ENCODE results near the gene ZNF705A. TPM values are rescaled to one million over a fixed set of nuclear protein-coding genes. Genes with fewer than 3 reads are reported as not detected.
"Not testable (repeated sequence)": the region's sequence is repeated elsewhere in the genome, so short reads cannot be mapped to it uniquely, and the experiment has no call there.

ZNF705A gene
- polyA plus RNA-seq, 1 donor from 2014 or later = not detected

DNA sequence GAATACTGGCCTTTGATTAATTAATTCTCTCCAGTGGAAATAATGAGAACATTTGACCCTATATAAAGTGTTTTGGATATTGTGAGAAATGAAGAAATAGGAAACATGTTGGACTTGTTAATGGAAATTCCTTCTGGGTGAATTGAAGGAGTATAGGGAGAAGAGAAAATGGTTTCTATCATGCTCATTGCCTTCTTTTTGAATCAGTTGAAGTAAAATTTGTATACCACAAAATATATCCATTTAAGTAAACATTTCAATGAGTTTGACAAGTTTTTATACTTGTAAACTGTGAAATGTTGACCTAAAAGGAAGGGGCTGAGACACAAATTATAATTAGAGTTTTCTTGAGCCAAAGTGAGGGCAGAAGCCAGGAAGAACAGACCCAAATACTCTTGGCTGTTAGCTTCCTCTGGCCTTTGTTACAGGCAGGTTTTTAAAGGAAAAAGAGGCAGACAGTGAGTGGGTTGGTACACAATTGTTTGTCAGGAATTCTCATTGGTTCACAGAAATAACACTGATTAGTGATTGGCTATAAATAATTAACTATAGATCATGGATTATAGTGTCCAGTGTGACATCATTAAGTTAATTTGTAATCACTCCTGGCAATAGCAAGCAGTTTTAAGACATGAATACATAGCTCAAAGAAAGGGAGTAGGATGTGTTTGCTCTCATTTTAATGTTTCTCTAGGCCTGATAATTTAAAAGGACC, 826 bp downstream of the ZNF705A start:
- Mint-ChIP-seq H3K27me3 (peaks cover 8% of the 10 kb centered on the region), H3K9me3 (no peaks in the 10 kb centered on the region), H3K36me3 (peaks cover 4% of the 10 kb centered on the region), H3K4me1 (peaks cover 0 to 2% (median 2%) of the 10 kb centered on the region in 3 donors), H3K27ac (no peak overlapping the region), H3K4me3 (no peak overlapping the region)

DNA sequence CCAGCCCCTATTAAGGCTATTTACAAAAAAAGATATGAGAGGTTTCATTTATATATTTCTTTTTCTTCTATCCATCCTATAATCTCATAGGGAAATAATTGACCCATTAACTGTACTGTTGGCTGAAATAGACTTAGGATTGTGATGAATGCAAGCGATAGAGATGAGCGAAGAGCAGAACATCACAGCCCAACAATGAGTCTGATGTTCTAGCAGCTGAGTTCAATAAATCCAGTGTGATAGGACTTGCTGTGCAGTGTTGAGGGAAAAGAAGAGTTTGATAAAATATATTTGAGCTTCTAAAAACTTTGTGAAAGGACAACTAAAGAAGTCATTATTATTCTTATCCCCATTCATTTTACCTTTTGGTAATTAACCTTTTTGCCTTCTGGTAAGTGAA, 16.1 kb downstream of the ZNF705A start:
- H3K36me3 Mint-ChIP-seq, H3K4me3 Mint-ChIP-seq, H3K9me3 Mint-ChIP-seq, H3K27me3 Mint-ChIP-seq, H3K4me1 Mint-ChIP-seq, H3K27ac Mint-ChIP-seq: not testable (repeated sequence)

DNA sequence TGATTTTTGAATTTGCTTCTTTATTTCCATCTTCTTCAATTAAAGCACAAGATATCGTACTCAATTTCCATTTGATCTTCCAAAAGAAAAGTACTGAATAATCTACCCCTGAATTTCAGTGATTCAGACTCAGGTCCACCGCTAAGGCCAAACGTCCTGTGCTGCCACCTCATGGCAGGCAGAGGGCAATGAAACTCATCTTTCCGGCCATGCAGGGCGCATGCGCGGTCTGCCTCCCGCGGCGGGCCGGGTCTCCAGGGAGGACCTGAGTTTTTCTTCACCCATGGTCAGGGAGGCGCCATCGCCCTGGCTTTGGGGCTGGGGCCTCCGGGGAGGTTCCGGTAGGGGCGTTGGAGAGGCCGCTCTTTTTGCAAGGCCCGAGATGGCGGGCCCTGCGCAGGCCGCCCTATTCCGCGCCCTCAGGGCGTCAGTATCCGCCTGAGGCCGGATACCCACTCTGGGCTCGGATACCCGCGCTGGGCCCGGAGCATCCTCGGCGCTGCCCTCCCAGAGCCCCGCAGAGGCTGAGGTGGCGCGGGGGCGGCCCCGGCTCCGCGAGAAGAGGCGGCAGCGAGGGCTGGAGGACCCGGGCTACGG, 23.3 kb downstream of the ZNF705A start:
- peak overlapping the region; percentile 65 to 94 (median 90) for H3K4me3 Mint-ChIP-seq
- H3K4me1 Mint-ChIP-seq, H3K27me3 Mint-ChIP-seq, H3K9me3 Mint-ChIP-seq, H3K36me3 Mint-ChIP-seq: not testable (repeated sequence)
- H3K27ac Mint-ChIP-seq = peak overlapping the region in 2 of 3 donors; percentile 25 to 79

DNA sequence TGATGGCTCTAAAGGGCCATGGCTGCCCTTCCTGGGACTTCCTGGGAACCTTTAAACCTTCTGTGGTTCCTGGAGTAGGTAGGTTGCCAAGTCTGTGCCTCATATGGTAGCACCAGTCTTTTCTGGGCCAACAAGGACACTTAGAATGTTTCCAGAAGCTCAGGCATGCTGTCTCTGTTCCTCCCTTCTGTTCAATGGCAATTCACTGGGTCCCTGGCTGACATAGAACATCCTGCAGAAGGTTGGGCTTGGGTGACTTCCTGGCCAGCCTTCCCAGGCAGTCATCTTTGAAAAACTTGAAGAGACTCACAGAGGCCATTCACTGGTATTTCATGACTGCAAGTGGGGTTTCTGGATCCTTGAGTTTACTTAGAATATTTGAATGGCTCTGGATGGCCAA, 24.5 kb downstream of the ZNF705A start:
- not testable (repeated sequence) for H3K9me3 Mint-ChIP-seq, H3K4me1 Mint-ChIP-seq, H3K27me3 Mint-ChIP-seq, H3K36me3 Mint-ChIP-seq
- Mint-ChIP-seq H3K4me3 (peak overlapping the region; percentile 0 to 90 (median 70)), H3K27ac (peak overlapping the region in 1 of 3 donors; percentile 18)

GRCh38 chr12:8182923-8183322, 26.1 kb downstream of the ZNF705A start:
- H3K27ac Mint-ChIP-seq, H3K9me3 Mint-ChIP-seq, H3K27me3 Mint-ChIP-seq, H3K36me3 Mint-ChIP-seq, H3K4me3 Mint-ChIP-seq, H3K4me1 Mint-ChIP-seq: not testable (repeated sequence)

- not testable (repeated sequence) for H3K27me3 Mint-ChIP-seq, H3K9me3 Mint-ChIP-seq, H3K27ac Mint-ChIP-seq, H3K4me3 Mint-ChIP-seq, H3K36me3 Mint-ChIP-seq, H3K4me1 Mint-ChIP-seq
Observed at GRCh38 chr12:8183346-8183745, 26.5 kb downstream of the ZNF705A start.

DNA sequence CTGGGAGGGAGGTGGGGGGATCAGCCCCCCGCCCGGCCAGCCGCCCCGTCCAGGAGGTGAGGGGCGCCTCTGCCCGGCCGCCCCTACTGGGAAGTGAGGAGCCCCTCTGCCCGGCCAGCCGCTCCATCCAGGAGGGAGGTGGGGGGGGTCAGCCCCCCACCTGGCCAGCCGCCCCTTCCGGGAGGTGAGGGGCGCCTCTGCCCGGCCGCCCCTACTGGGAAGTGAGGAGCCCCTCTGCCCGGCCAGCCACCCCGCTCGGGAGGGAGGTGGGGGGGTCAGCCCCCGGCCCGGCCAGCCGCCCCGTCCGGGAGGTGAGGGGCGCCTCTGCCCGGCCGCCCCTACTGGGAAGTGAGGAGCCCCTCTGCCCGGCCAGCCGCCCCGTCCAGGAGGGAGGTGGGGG, 27.4 kb downstream of the ZNF705A start:
- H3K27me3 Mint-ChIP-seq, H3K9me3 Mint-ChIP-seq, H3K36me3 Mint-ChIP-seq, H3K4me3 Mint-ChIP-seq, H3K27ac Mint-ChIP-seq, H3K4me1 Mint-ChIP-seq: not testable (repeated sequence)

DNA sequence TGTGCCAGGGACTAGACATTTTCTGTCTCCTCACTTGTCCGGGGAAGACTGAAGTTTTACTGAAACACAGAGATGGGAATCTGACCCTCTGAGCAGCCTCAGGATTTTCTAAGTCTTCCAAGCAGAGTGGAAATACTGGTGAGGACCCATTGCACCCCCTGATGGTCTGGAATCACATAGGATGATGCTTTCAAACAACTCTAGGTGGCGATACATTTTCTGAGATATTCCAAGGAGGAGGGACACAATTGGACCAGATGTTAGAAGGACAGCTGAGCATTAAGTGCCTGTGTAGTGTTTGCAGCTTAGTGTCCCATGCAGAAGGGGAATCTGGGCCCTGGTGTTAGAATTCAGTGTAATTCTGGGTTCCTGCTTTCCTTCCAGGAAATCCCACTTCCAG, 31.3 kb downstream of the ZNF705A start:
- not testable (repeated sequence) for H3K36me3 Mint-ChIP-seq, H3K4me1 Mint-ChIP-seq, H3K9me3 Mint-ChIP-seq, H3K27me3 Mint-ChIP-seq, H3K4me3 Mint-ChIP-seq, H3K27ac Mint-ChIP-seq

- H3K27ac Mint-ChIP-seq, H3K36me3 Mint-ChIP-seq, H3K9me3 Mint-ChIP-seq, H3K4me1 Mint-ChIP-seq, H3K4me3 Mint-ChIP-seq, H3K27me3 Mint-ChIP-seq: not testable (repeated sequence)
Observed at GRCh38 chr12:8197685-8198308, 41.0 kb downstream of the ZNF705A start.

DNA sequence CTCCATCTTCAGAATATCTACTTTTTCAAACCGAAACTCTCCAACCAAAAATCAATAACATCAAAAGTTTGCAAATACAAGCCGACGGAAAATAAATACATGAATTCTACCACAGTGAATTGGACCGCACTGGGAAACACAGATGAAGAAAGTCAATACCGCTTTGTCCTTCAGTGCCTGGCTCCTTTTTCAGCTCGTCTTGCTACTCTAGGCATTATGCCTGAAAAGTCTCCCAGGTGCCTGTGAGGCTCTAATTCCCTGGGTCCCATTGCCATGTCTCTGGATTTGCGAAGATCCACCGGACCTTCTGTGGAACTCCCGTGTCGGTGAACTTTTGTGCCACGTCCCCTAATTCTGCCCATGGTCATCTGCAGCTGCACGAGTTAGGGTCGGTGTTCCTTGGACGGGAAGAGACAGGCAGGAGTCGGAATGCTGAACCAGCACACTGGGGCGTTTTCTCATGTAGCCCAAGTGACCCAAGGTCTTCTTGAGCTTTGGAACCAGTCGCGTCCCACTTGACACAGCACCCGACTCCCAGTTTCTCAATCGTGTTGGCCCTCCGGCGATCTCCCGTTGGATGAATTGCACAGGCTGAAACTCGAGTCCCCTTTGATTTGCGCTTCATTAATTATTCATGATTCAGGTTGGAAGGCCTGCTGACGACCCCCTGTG, 62.0 kb downstream of the ZNF705A start:
- not testable (repeated sequence) for H3K4me3 Mint-ChIP-seq, H3K27ac Mint-ChIP-seq, H3K9me3 Mint-ChIP-seq, H3K27me3 Mint-ChIP-seq, H3K4me1 Mint-ChIP-seq, H3K36me3 Mint-ChIP-seq

- not testable (repeated sequence) for H3K27ac Mint-ChIP-seq, H3K27me3 Mint-ChIP-seq, H3K36me3 Mint-ChIP-seq, H3K9me3 Mint-ChIP-seq, H3K4me1 Mint-ChIP-seq, H3K4me3 Mint-ChIP-seq
Observed at GRCh38 chr12:8221375-8221774, 64.6 kb downstream of the ZNF705A start.

- H3K4me3 Mint-ChIP-seq, H3K27ac Mint-ChIP-seq, H3K36me3 Mint-ChIP-seq, H3K4me1 Mint-ChIP-seq, H3K9me3 Mint-ChIP-seq, H3K27me3 Mint-ChIP-seq: not testable (repeated sequence)
Observed at GRCh38 chr12:8221844-8222243, 65.0 kb downstream of the ZNF705A start.

DNA sequence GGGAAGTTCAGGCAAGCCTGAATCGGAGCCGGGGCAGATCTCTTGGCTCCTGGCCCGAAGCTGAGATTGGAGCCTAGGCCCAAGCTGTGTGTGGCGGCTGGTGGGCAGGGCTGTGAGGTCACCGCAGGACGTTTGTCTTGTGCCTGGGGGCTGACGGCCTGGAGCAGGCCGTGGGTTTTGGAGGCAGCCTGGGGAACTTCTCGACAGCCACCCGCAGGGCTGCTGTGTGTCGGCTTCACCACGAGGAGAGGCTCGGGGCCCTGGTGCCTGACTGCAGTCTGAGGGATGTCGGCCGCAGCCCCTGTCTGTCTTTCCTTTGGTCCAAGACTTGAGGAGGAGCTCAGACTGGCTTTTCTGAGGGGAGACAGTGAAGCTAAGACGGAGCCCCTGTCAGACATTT, 65.5 kb downstream of the ZNF705A start:
- not testable (repeated sequence) for H3K4me3 Mint-ChIP-seq, H3K27ac Mint-ChIP-seq, H3K4me1 Mint-ChIP-seq, H3K27me3 Mint-ChIP-seq, H3K36me3 Mint-ChIP-seq, H3K9me3 Mint-ChIP-seq

DNA sequence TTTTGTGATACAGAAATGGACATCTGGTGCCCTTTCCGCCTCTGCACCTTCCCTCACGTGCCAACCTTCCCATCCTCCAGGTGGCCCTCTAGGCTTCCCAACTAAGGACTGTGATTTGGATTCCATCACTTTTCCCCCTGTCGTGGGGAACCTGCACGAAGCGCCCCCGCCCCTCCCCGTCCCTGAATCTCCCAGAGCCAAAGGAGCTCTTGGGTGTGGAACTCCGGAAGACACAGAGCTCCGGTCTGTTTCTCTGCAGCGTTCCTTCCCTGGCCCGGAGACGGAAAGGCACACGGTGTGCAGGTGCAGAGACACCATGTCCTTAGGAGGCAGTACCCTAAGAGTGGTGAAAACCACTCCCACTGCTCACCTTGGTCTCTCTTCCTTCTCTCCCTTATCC, 66.8 kb downstream of the ZNF705A start:
- peak overlapping the region in 1 of 3 donors; percentile 33 for H3K27ac Mint-ChIP-seq
- H3K36me3 Mint-ChIP-seq, H3K4me3 Mint-ChIP-seq, H3K4me1 Mint-ChIP-seq, H3K27me3 Mint-ChIP-seq, H3K9me3 Mint-ChIP-seq: not testable (repeated sequence)

DNA sequence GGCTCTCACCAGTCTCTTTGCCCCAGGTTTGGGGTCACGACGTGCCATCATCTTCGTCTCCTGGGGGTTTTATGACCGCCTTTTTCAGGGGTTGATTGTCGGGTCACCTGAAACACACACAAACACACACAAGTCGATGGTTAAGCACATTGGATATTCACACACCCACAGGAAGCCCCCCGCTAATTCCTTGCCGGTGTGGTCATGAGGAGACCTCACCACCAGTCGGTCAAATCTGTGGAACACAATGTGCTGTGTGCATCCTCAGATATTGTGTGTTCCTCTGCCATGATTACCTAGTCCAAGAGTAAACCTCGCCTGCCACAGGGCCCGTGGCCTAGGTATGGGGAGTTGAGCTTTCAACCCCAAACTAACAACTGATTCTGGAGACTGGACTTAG, 68.0 kb downstream of the ZNF705A start:
- not testable (repeated sequence) for H3K4me1 Mint-ChIP-seq, H3K27ac Mint-ChIP-seq, H3K9me3 Mint-ChIP-seq, H3K27me3 Mint-ChIP-seq, H3K4me3 Mint-ChIP-seq, H3K36me3 Mint-ChIP-seq

GRCh38 chr12:8226355-8226754, 69.5 kb downstream of the ZNF705A start:
- H3K9me3 Mint-ChIP-seq = no peaks in the 10 kb centered on the region
- H3K27me3 Mint-ChIP-seq = no peaks in the 10 kb centered on the region
- H3K36me3 Mint-ChIP-seq = peaks cover 2% of the 10 kb centered on the region
- H3K4me3 Mint-ChIP-seq = peak overlapping the region in 1 of 4 donors; percentile 47
- no peak overlapping the region for H3K27ac Mint-ChIP-seq
- peaks cover 0 to 4% (median 0%) of the 10 kb centered on the region in 3 donors for H3K4me1 Mint-ChIP-seq

Measured in IgD-negative memory B cell (primary cell).